ENCODE data around the gene USP13. TPM values are rescaled to one million over a fixed set of nuclear protein-coding genes. Genes with fewer than 3 reads are reported as not detected.
"Not testable (repeated sequence)": the region's sequence is repeated elsewhere in the genome, so short reads cannot be mapped to it uniquely, and the experiment has no call there.

Gene USP13
- total and polyA plus RNA-seq, 2 donors: 1.8 to 3.6 TPM

- WGBS: 98% methylated on average over 5 of the region's 5 CpGs
- H3K4me3 ChIP-seq (ENCODE audit: low read length in 2 of 2); H3K36me3 ChIP-seq (ENCODE audit: control insufficient read depth in 2 of 2, insufficient read depth in 2 of 2, low read length in 1 of 2); H3K27ac ChIP-seq (ENCODE audit: low read depth in 1 of 2, low read length in 1 of 2); H3K27me3 ChIP-seq (ENCODE audit: control insufficient read depth in 2 of 2, insufficient read depth in 1 of 2, low read length in 1 of 2); DNase-seq (ENCODE audit: low read depth in 6 of 9, low spot score in 9 of 9); H3K4me1 ChIP-seq (ENCODE audit: control insufficient read depth in 2 of 2, insufficient read depth in 2 of 2, low read length in 2 of 2); H3K9me3 ChIP-seq (ENCODE audit: control insufficient read depth in 2 of 2, insufficient read depth in 1 of 2, low read length in 1 of 2): not testable (repeated sequence)
These were observed 130.0 kb downstream of the USP13 start for GRCh38 chr3:179782841-179783240.

GRCh38 chr3:179788996-179789395 is 136.2 kb downstream of the USP13 start:
- Histone ChIP-seq H3K4me1 (ENCODE audit: control insufficient read depth in 2 of 2, insufficient read depth in 2 of 2, low read length in 2 of 2) (no peaks in the 10 kb centered on the region), H3K27me3 (ENCODE audit: control insufficient read depth in 2 of 2, insufficient read depth in 1 of 2, low read length in 1 of 2) (no peaks in the 10 kb centered on the region), H3K4me3 (ENCODE audit: low read length in 2 of 2) (no peak overlapping the region), H3K9me3 (ENCODE audit: control insufficient read depth in 2 of 2, insufficient read depth in 1 of 2, low read length in 1 of 2) (peaks cover 0 to 4% of the 10 kb centered on the region in 2 donors), H3K27ac (ENCODE audit: low read depth in 1 of 2, low read length in 1 of 2) (no peak overlapping the region), H3K36me3 (ENCODE audit: control insufficient read depth in 2 of 2, insufficient read depth in 2 of 2, low read length in 1 of 2) (no peaks in the 10 kb centered on the region)
- WGBS: 84% methylated on average over 1 of the region's 1 CpG
- no peak for DNase-seq (ENCODE audit: low read depth in 6 of 9, low spot score in 9 of 9)

GRCh38 chr3:179791793-179792192 is 139.0 kb downstream of the USP13 start:
- no peak overlapping the region for H3K4me3 ChIP-seq (ENCODE audit: low read length in 2 of 2)
- DNase-seq (ENCODE audit: low read depth in 6 of 9, low spot score in 9 of 9): no peak
- H3K36me3 ChIP-seq (ENCODE audit: control insufficient read depth in 2 of 2, insufficient read depth in 2 of 2, low read length in 1 of 2): no peaks in the 10 kb centered on the region
- 96% methylated on average over 3 of the region's 3 CpGs for WGBS
- peaks cover 4 to 8% of the 10 kb centered on the region in 2 donors for H3K4me1 ChIP-seq (ENCODE audit: control insufficient read depth in 2 of 2, insufficient read depth in 2 of 2, low read length in 2 of 2)
- H3K9me3 ChIP-seq (ENCODE audit: control insufficient read depth in 2 of 2, insufficient read depth in 1 of 2, low read length in 1 of 2): peaks cover 0 to 4% of the 10 kb centered on the region in 2 donors
- no peak overlapping the region for H3K27ac ChIP-seq (ENCODE audit: low read depth in 1 of 2, low read length in 1 of 2)
- H3K27me3 ChIP-seq (ENCODE audit: control insufficient read depth in 2 of 2, insufficient read depth in 1 of 2, low read length in 1 of 2): no peaks in the 10 kb centered on the region

GRCh38 chr3:179794355-179794754 is 141.5 kb downstream of the USP13 start:
- Histone ChIP-seq H3K9me3 (ENCODE audit: control insufficient read depth in 2 of 2, insufficient read depth in 1 of 2, low read length in 1 of 2) (peaks cover 0 to 3% of the 10 kb centered on the region in 2 donors), H3K27ac (ENCODE audit: low read depth in 1 of 2, low read length in 1 of 2) (no peak overlapping the region), H3K4me3 (ENCODE audit: low read length in 2 of 2) (no peak overlapping the region), H3K27me3 (ENCODE audit: control insufficient read depth in 2 of 2, insufficient read depth in 1 of 2, low read length in 1 of 2) (no peaks in the 10 kb centered on the region), H3K36me3 (ENCODE audit: control insufficient read depth in 2 of 2, insufficient read depth in 2 of 2, low read length in 1 of 2) (no peaks in the 10 kb centered on the region), H3K4me1 (ENCODE audit: control insufficient read depth in 2 of 2, insufficient read depth in 2 of 2, low read length in 2 of 2) (peaks cover 4 to 8% of the 10 kb centered on the region in 2 donors)
- DNase-seq (ENCODE audit: low read depth in 6 of 9, low spot score in 9 of 9): no peak
- 72% methylated on average over 4 of the region's 4 CpGs for WGBS

GRCh38 chr3:179796421-179796820 is 143.6 kb downstream of the USP13 start:
- H3K4me1 ChIP-seq (ENCODE audit: control insufficient read depth in 2 of 2, insufficient read depth in 2 of 2, low read length in 2 of 2): peaks cover 4 to 8% of the 10 kb centered on the region in 2 donors
- 37% methylated on average over 4 of the region's 4 CpGs for WGBS
- no peak overlapping the region for H3K4me3 ChIP-seq (ENCODE audit: low read length in 2 of 2)
- H3K9me3 ChIP-seq (ENCODE audit: control insufficient read depth in 2 of 2, insufficient read depth in 1 of 2, low read length in 1 of 2): no peaks in the 10 kb centered on the region
- no peaks in the 10 kb centered on the region for H3K36me3 ChIP-seq (ENCODE audit: control insufficient read depth in 2 of 2, insufficient read depth in 2 of 2, low read length in 1 of 2)
- H3K27me3 ChIP-seq (ENCODE audit: control insufficient read depth in 2 of 2, insufficient read depth in 1 of 2, low read length in 1 of 2): no peaks in the 10 kb centered on the region
- DNase-seq (ENCODE audit: low read depth in 6 of 9, low spot score in 9 of 9): peak in 2 of 9 donors; percentile 9 to 38
- peak overlapping the region in 1 of 2 donors; percentile 5 for H3K27ac ChIP-seq (ENCODE audit: low read depth in 1 of 2, low read length in 1 of 2)

GRCh38 chr3:179797192-179797591 is 144.4 kb downstream of the USP13 start:
- H3K27me3 ChIP-seq (ENCODE audit: control insufficient read depth in 2 of 2, insufficient read depth in 1 of 2, low read length in 1 of 2): no peaks in the 10 kb centered on the region
- H3K4me3 ChIP-seq (ENCODE audit: low read length in 2 of 2): no peak overlapping the region
- peaks cover 4 to 8% of the 10 kb centered on the region in 2 donors for H3K4me1 ChIP-seq (ENCODE audit: control insufficient read depth in 2 of 2, insufficient read depth in 2 of 2, low read length in 2 of 2)
- H3K9me3 ChIP-seq (ENCODE audit: control insufficient read depth in 2 of 2, insufficient read depth in 1 of 2, low read length in 1 of 2): no peaks in the 10 kb centered on the region
- 95% methylated on average over 1 of the region's 1 CpG for WGBS
- no peak for DNase-seq (ENCODE audit: low read depth in 6 of 9, low spot score in 9 of 9)
- H3K27ac ChIP-seq (ENCODE audit: low read depth in 1 of 2, low read length in 1 of 2): no peak overlapping the region
- no peaks in the 10 kb centered on the region for H3K36me3 ChIP-seq (ENCODE audit: control insufficient read depth in 2 of 2, insufficient read depth in 2 of 2, low read length in 1 of 2)

GRCh38 chr3:179801263-179801662 is 148.4 kb downstream of the USP13 start:
- DNase-seq (ENCODE audit: low read depth in 6 of 9, low spot score in 9 of 9): no peak
- Histone ChIP-seq H3K9me3 (ENCODE audit: control insufficient read depth in 2 of 2, insufficient read depth in 1 of 2, low read length in 1 of 2) (no peaks in the 10 kb centered on the region), H3K4me1 (ENCODE audit: control insufficient read depth in 2 of 2, insufficient read depth in 2 of 2, low read length in 2 of 2) (peaks cover under 1 to 5% of the 10 kb centered on the region in 2 donors), H3K36me3 (ENCODE audit: control insufficient read depth in 2 of 2, insufficient read depth in 2 of 2, low read length in 1 of 2) (no peaks in the 10 kb centered on the region), H3K27me3 (ENCODE audit: control insufficient read depth in 2 of 2, insufficient read depth in 1 of 2, low read length in 1 of 2) (no peaks in the 10 kb centered on the region), H3K27ac (ENCODE audit: low read depth in 1 of 2, low read length in 1 of 2) (no peak overlapping the region), H3K4me3 (ENCODE audit: low read length in 2 of 2) (no peak overlapping the region)

GRCh38 chr3:179801856-179802255 is 149.0 kb downstream of the USP13 start:
- 98% methylated on average over 4 of the region's 4 CpGs for WGBS
- Histone ChIP-seq H3K4me1 (ENCODE audit: control insufficient read depth in 2 of 2, insufficient read depth in 2 of 2, low read length in 2 of 2) (no peaks in the 10 kb centered on the region), H3K9me3 (ENCODE audit: control insufficient read depth in 2 of 2, insufficient read depth in 1 of 2, low read length in 1 of 2) (no peaks in the 10 kb centered on the region), H3K36me3 (ENCODE audit: control insufficient read depth in 2 of 2, insufficient read depth in 2 of 2, low read length in 1 of 2) (no peaks in the 10 kb centered on the region), H3K27me3 (ENCODE audit: control insufficient read depth in 2 of 2, insufficient read depth in 1 of 2, low read length in 1 of 2) (no peaks in the 10 kb centered on the region), H3K27ac (ENCODE audit: low read depth in 1 of 2, low read length in 1 of 2) (no peak overlapping the region), H3K4me3 (ENCODE audit: low read length in 2 of 2) (no peak overlapping the region)
- DNase-seq (ENCODE audit: low read depth in 6 of 9, low spot score in 9 of 9): no peak

- Histone ChIP-seq H3K27ac (ENCODE audit: low read depth in 1 of 2, low read length in 1 of 2) (no peak overlapping the region), H3K4me1 (ENCODE audit: control insufficient read depth in 2 of 2, insufficient read depth in 2 of 2, low read length in 2 of 2) (no peaks in the 10 kb centered on the region), H3K36me3 (ENCODE audit: control insufficient read depth in 2 of 2, insufficient read depth in 2 of 2, low read length in 1 of 2) (no peaks in the 10 kb centered on the region), H3K27me3 (ENCODE audit: control insufficient read depth in 2 of 2, insufficient read depth in 1 of 2, low read length in 1 of 2) (no peaks in the 10 kb centered on the region), H3K4me3 (ENCODE audit: low read length in 2 of 2) (no peak overlapping the region), H3K9me3 (ENCODE audit: control insufficient read depth in 2 of 2, insufficient read depth in 1 of 2, low read length in 1 of 2) (no peaks in the 10 kb centered on the region)
- DNase-seq (ENCODE audit: low read depth in 6 of 9, low spot score in 9 of 9): no peak
- WGBS: 97% methylated on average over 5 of the region's 5 CpGs
These were observed 153.3 kb downstream of the USP13 start for GRCh38 chr3:179806177-179806576.

GRCh38 chr3:179807588-179807987 is 154.7 kb downstream of the USP13 start:
- no peaks in the 10 kb centered on the region for H3K4me1 ChIP-seq (ENCODE audit: control insufficient read depth in 2 of 2, insufficient read depth in 2 of 2, low read length in 2 of 2)
- WGBS: 98% methylated on average over 14 of the region's 14 CpGs
- H3K27me3 ChIP-seq (ENCODE audit: control insufficient read depth in 2 of 2, insufficient read depth in 1 of 2, low read length in 1 of 2): no peaks in the 10 kb centered on the region
- DNase-seq (ENCODE audit: low read depth in 6 of 9, low spot score in 9 of 9): no peak
- H3K4me3 ChIP-seq (ENCODE audit: low read length in 2 of 2): no peak overlapping the region
- no peaks in the 10 kb centered on the region for H3K9me3 ChIP-seq (ENCODE audit: control insufficient read depth in 2 of 2, insufficient read depth in 1 of 2, low read length in 1 of 2)
- H3K27ac ChIP-seq (ENCODE audit: low read depth in 1 of 2, low read length in 1 of 2): no peak overlapping the region
- no peaks in the 10 kb centered on the region for H3K36me3 ChIP-seq (ENCODE audit: control insufficient read depth in 2 of 2, insufficient read depth in 2 of 2, low read length in 1 of 2)

Measured in thymus (tissue), 11 donors.